CD14-positive monocyte (primary cell): ENCODE measurements around the gene DENND4C. TPM values are rescaled to one million over a fixed set of nuclear protein-coding genes. Genes with fewer than 3 reads are reported as not detected.

Source experiments
- DNase-seq, 3 donors: peaks; one replicate each; pipeline ENCODE4 v3.0.0-alpha.2; 2011 to 2022
- H2AFZ ChIP-seq: 2 replicates; pipeline ENCODE4 v1.6.0; 2012; ENCODE audit warnings: mild to moderate bottlenecking, low read depth, low read length, inconsistent platforms; ENCODE audit not compliant: insufficient read depth, poor library complexity, severe bottlenecking
- H3K27ac ChIP-seq, 2 donors: 1 replicate in 1 of 2; 2 replicates in 1 of 2; pipeline ENCODE4 v1.5.1; 2012 to 2013; ENCODE audit warnings: low read length in 2 of 2, control low read depth in 1 of 2, inconsistent platforms in 1 of 2, low read depth in 1 of 2, mild to moderate bottlenecking in 1 of 2
- H3K27me3 ChIP-seq, 2 donors: one replicate each; pipeline versions ENCODE4 v1.6.0 to v1.6.1; 2011 to 2013; ENCODE audit warnings: low read length in 2 of 2; ENCODE audit not compliant: control insufficient read depth in 2 of 2, insufficient read depth in 2 of 2
- H3K36me3 ChIP-seq, 2 donors: replicated peaks in 1 of 2; 1 replicate in 1 of 2; 2 replicates in 1 of 2; pipeline versions ENCODE4 v1.5.1 to v1.6.1; 2012 to 2013; ENCODE audit warnings: low read length in 2 of 2, control low read depth in 1 of 2, inconsistent platforms in 1 of 2, mild to moderate bottlenecking in 1 of 2; ENCODE audit not compliant: insufficient read depth in 2 of 2, control insufficient read depth in 1 of 2
- H3K4me1 ChIP-seq, 2 donors: 1 replicate in 1 of 2; 2 replicates in 1 of 2; pipeline versions ENCODE4 v1.5.1 to v1.6.1; 2012 to 2013; ENCODE audit warnings: low read length in 2 of 2, control low read depth in 1 of 2, inconsistent platforms in 1 of 2, mild to moderate bottlenecking in 1 of 2, moderate library complexity in 1 of 2; ENCODE audit not compliant: insufficient read depth in 2 of 2, control insufficient read depth in 1 of 2
- H3K4me2 ChIP-seq: replicated peaks from 2 replicates; pipeline ENCODE3; 2012; ENCODE audit warnings: low read length, moderate library complexity, mild to moderate bottlenecking; ENCODE audit not compliant: poor library complexity, severe bottlenecking; ENCODE audit errors: extremely low read depth
- H3K4me3 ChIP-seq, 3 experiments: fragments of 200-600 bp in 1 of 3; sonication (generic) in 1 of 3; replicated peaks in 1 of 3; 1 replicate in 2 of 3; 2 replicates in 1 of 3; pipeline ENCODE4 v1.5.1; 2011 to 2013; ENCODE audit warnings: low read length in 3 of 3, mild to moderate bottlenecking in 3 of 3, control low read depth in 2 of 3, low read depth in 2 of 3, inconsistent platforms in 1 of 3, moderate library complexity in 1 of 3
- H3K79me2 ChIP-seq: 2 replicates; pipeline ENCODE4 v1.6.0; 2012; ENCODE audit warnings: mild to moderate bottlenecking, control low read depth, inconsistent platforms, low read length, moderate library complexity; ENCODE audit not compliant: insufficient read depth
- H3K9ac ChIP-seq: 2 replicates; pipeline ENCODE4 v1.6.0; 2017; ENCODE audit warnings: low read length, mild to moderate bottlenecking; ENCODE audit not compliant: insufficient read depth, poor library complexity, severe bottlenecking
- H3K9me3 ChIP-seq, 2 donors: replicated peaks in 1 of 2; 1 replicate in 1 of 2; 2 replicates in 1 of 2; pipeline versions ENCODE4 v1.5.1 to v1.6.1; 2012 to 2013; ENCODE audit warnings: low read length in 2 of 2, control low read depth in 1 of 2; ENCODE audit not compliant: control insufficient read depth in 1 of 2, insufficient read depth in 1 of 2
- H4K20me1 ChIP-seq: 2 replicates; pipeline ENCODE4 v1.6.0; 2012; ENCODE audit warnings: mild to moderate bottlenecking, low read length, control low read depth, moderate library complexity; ENCODE audit not compliant: insufficient read depth
- H3K27ac Mint-ChIP-seq, 7 donors: one replicate each; pipeline ENCODE4 v1.8.0; 2020; ENCODE audit warnings: mild to moderate bottlenecking in 7 of 7, mixed read lengths in 7 of 7, moderate library complexity in 6 of 7, inconsistent platforms in 2 of 7
- H3K27me3 Mint-ChIP-seq, 3 donors: one replicate each; pipeline ENCODE4 v1.8.0; 2021 to 2022; ENCODE audit warnings: low read depth in 3 of 3, mild to moderate bottlenecking in 3 of 3, mixed read lengths in 3 of 3, moderate library complexity in 3 of 3, inconsistent platforms in 1 of 3
- H3K36me3 Mint-ChIP-seq, 2 donors: one replicate each; pipeline ENCODE4 v1.8.0; 2020; ENCODE audit warnings: mixed read lengths in 2 of 2, inconsistent platforms in 1 of 2, mild to moderate bottlenecking in 1 of 2
- H3K4me1 Mint-ChIP-seq: one replicate; pipeline ENCODE4 v1.8.0; 2020; ENCODE audit warnings: mild to moderate bottlenecking, mixed read lengths
- H3K4me3 Mint-ChIP-seq, 2 donors: one replicate each; pipeline ENCODE4 v1.8.0; 2020; ENCODE audit warnings: mild to moderate bottlenecking in 2 of 2, mixed read lengths in 2 of 2, moderate library complexity in 1 of 2
- H3K9me3 Mint-ChIP-seq, 7 donors: one replicate each; pipeline ENCODE4 v1.8.0; 2020 to 2022; ENCODE audit warnings: mixed read lengths in 7 of 7, mild to moderate bottlenecking in 6 of 7, moderate library complexity in 6 of 7, inconsistent platforms in 2 of 7
- WGBS: methylation state at CpG from one replicate; pipeline ENCODE4 v1.1.5; 2013; ENCODE audit warnings: missing lambda C conversion rate; ENCODE audit not compliant: insufficient coverage; 5-methylcytosine and 5-hydroxymethylcytosine counted together
- intact Hi-C, 2 donors: fragments of 100-400 bp; cut with micrococcal nuclease; formaldehyde crosslinking; loops; one replicate each; pipeline versions ENCODE4 v1.15.0 to v1.15.1; 2023
- polyA plus RNA-seq, 3 donors: library from polyadenylated mRNA; depleted of rRNA in 1 of 3; unstranded in 2 of 3; stranded (reverse) in 1 of 3; fragments of 300-500 nt in 2 of 3; fragments of >200 nt in 1 of 3; fragmentation: Illumina TruSeq in 2 of 3; gene quantifications; 1 replicate in 2 of 3; 2 replicates in 1 of 3; pipeline ENCODE4 v1.2.3, GENCODE V29; 2012 to 2021
- TF ChIP-seq, protein P1 (sequence below): fragments of 200-600 bp; IDR thresholded peaks from one replicate; pipeline ENCODE4 v1.8.0; 2022; ENCODE audit warnings: antibody characterized with exemption, mild to moderate bottlenecking

DENND4C gene
- polyA plus RNA-seq, 3 donors: 8.1 to 15.4 (median 12.7) TPM

DNA sequence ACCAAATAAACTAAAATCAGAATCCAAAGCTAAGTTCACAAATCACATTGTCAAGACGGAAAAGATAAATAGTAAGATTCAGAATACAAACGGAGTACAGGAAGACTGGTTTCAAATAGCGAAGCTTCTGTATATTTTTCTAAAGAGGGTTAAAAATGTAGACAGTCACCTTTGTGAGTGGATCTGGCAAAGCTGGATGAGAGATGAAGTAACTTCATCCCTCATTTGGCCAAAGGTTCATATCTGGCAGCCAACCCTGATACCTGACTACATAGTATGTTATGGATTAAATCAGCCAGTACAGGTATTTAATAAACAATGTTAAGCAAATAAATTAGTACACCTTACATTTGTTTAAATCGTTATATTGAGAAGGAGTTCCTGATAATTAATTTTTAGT lies 21.3 kb upstream of the DENND4C start:
- Histone ChIP-seq H3K4me2 (no peak overlapping the region), H3K9ac (no peak overlapping the region), H2AFZ (no peak overlapping the region), H4K20me1 (no peaks in the 10 kb centered on the region), H3K27me3 (no peaks in the 10 kb centered on the region), H3K4me1 (no peaks in the 10 kb centered on the region), H3K27ac (no peak overlapping the region), H3K4me3 (no peak overlapping the region), H3K79me2 (no peaks in the 10 kb centered on the region), H3K36me3 (no peaks in the 10 kb centered on the region), H3K9me3 (no peaks in the 10 kb centered on the region)
- no peak for DNase-seq
- TF ChIP-seq, protein P1, sequence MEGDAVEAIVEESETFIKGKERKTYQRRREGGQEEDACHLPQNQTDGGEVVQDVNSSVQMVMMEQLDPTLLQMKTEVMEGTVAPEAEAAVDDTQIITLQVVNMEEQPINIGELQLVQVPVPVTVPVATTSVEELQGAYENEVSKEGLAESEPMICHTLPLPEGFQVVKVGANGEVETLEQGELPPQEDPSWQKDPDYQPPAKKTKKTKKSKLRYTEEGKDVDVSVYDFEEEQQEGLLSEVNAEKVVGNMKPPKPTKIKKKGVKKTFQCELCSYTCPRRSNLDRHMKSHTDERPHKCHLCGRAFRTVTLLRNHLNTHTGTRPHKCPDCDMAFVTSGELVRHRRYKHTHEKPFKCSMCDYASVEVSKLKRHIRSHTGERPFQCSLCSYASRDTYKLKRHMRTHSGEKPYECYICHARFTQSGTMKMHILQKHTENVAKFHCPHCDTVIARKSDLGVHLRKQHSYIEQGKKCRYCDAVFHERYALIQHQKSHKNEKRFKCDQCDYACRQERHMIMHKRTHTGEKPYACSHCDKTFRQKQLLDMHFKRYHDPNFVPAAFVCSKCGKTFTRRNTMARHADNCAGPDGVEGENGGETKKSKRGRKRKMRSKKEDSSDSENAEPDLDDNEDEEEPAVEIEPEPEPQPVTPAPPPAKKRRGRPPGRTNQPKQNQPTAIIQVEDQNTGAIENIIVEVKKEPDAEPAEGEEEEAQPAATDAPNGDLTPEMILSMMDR: no peak
- peaks cover 0 to 3% (median 2%) of the 10 kb centered on the region in 3 donors for H3K27me3 Mint-ChIP-seq
- no peaks in the 10 kb centered on the region for H3K9me3 Mint-ChIP-seq
- H3K27ac Mint-ChIP-seq: no peak overlapping the region
- intact Hi-C loops: no loop called here
- H3K4me3 Mint-ChIP-seq: no peak overlapping the region
- no peaks in the 10 kb centered on the region for H3K36me3 Mint-ChIP-seq
- 100% methylated on average over 2 of the region's 4 CpGs for WGBS
- no peaks in the 10 kb centered on the region for H3K4me1 Mint-ChIP-seq

DNA sequence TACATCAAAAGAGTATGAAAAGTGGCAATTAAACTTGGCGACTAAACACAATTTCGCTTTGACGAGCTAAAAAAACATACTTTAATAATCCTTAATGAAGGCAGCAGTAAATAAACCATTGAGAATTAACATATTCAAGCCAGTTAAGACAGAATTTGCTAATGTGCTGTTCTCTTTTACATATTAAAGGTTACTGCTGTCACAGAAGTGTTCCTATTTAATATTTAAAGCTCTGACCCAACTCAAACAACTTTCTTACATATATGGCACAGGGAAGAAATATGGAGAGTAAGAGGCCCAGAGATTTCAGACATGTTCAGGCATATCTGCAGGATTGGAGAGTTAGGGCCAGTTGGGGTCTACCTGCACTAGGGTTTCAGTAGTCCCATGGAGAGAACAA lies 16.7 kb upstream of the DENND4C start:
- DNase-seq: no peak
- H3K36me3 Mint-ChIP-seq: no peaks in the 10 kb centered on the region
- TF ChIP-seq, protein P1: no peak
- no peaks in the 10 kb centered on the region for H3K9me3 Mint-ChIP-seq
- Histone ChIP-seq H3K4me2 (no peak overlapping the region), H3K79me2 (no peaks in the 10 kb centered on the region), H3K27me3 (no peaks in the 10 kb centered on the region), H3K27ac (no peak overlapping the region), H4K20me1 (no peaks in the 10 kb centered on the region), H3K9me3 (no peaks in the 10 kb centered on the region), H3K9ac (no peak overlapping the region), H3K4me1 (no peaks in the 10 kb centered on the region), H3K36me3 (no peaks in the 10 kb centered on the region), H3K4me3 (no peak overlapping the region), H2AFZ (no peak overlapping the region)
- no CpG with 5 or more reads among the region's 3 CpGs for WGBS
- no peaks in the 10 kb centered on the region for H3K4me1 Mint-ChIP-seq
- H3K27ac Mint-ChIP-seq: no peak overlapping the region
- intact Hi-C loops: no loop called here
- no peak overlapping the region for H3K4me3 Mint-ChIP-seq
- peaks cover 0 to 2% (median 0%) of the 10 kb centered on the region in 3 donors for H3K27me3 Mint-ChIP-seq
